WTC11 (cell line): Measurements from ENCODE around the gene ESPN. TPM values are rescaled to one million over a fixed set of nuclear protein-coding genes. Genes with fewer than 3 reads are reported as not detected.

ENCODE experiments used
- ATAC-seq: fragments of 200-7000 bp; cut with Tn5 transposase; 2 replicates; pipeline ENCODE4 v1.10.0; 2021; ENCODE audit warnings: mild to moderate bottlenecking, moderate library complexity
- CTCF ChIA-PET: fragments of 300-600 bp; sonication (Branson Sonifier 250); formaldehyde crosslinking; loops from one replicate; lab custom pipeline; 2021; ENCODE audit warnings: antibody characterized with exemption; lab: Charles Lee
- POLR2A ChIA-PET: fragments of 350-600 bp; sonication (Branson Sonifier 250); formaldehyde crosslinking; loops from one replicate; lab custom pipeline; 2021; ENCODE audit warnings: antibody characterized with exemption; lab: Charles Lee
- DNase-seq: peaks from one replicate; pipeline ENCODE4 v3.0.0; 2021; ENCODE audit warnings: low spot score
- H3K27ac Mint-ChIP-seq: 2 replicates; pipeline ENCODE4 v1.8.0; 2021; ENCODE audit warnings: mixed read lengths
- H3K27me3 Mint-ChIP-seq: 2 replicates; pipeline ENCODE4 v1.8.0; 2021; ENCODE audit warnings: low read depth, mild to moderate bottlenecking, moderate library complexity, mixed read lengths
- H3K36me3 Mint-ChIP-seq: 2 replicates; pipeline ENCODE4 v1.8.0; 2021; ENCODE audit warnings: mixed read lengths
- H3K4me1 Mint-ChIP-seq: 2 replicates; pipeline ENCODE4 v1.8.0; 2022; ENCODE audit warnings: mixed read lengths
- H3K4me3 Mint-ChIP-seq: 2 replicates; pipeline ENCODE4 v1.8.0; 2021; ENCODE audit warnings: mild to moderate bottlenecking, moderate library complexity, mixed read lengths
- H3K9me3 Mint-ChIP-seq: 2 replicates; pipeline ENCODE4 v1.8.0; 2021; ENCODE audit warnings: mixed read lengths
- ATF3 ChIP-seq: sonication (generic); formaldehyde crosslinking; conservative IDR thresholded peaks from 2 replicates; pipeline ENCODE4 v1.8.1; 2022; ENCODE audit warnings: mild to moderate bottlenecking, missing genetic modification reagents
- E2F5 ChIP-seq: sonication (generic); formaldehyde crosslinking; IDR thresholded peaks from 2 replicates; pipeline ENCODE4 v1.8.1; 2022; ENCODE audit warnings: mild to moderate bottlenecking, moderate library complexity, missing genetic modification reagents
- ESRRA ChIP-seq: sonication (generic); formaldehyde crosslinking; IDR thresholded peaks from 2 replicates; pipeline ENCODE4 v1.8.1; 2022; ENCODE audit warnings: mild to moderate bottlenecking, missing genetic modification reagents, borderline replicate concordance
- ETV6 ChIP-seq: sonication (generic); formaldehyde crosslinking; IDR thresholded peaks from 2 replicates; pipeline ENCODE4 v1.8.1; 2022; ENCODE audit warnings: mild to moderate bottlenecking, missing genetic modification reagents
- FOXJ3 ChIP-seq: sonication (generic); formaldehyde crosslinking; IDR thresholded peaks from 2 replicates; pipeline ENCODE4 v1.9.0; 2021; ENCODE audit warnings: missing genetic modification reagents, mild to moderate bottlenecking, borderline replicate concordance
- GTF2I ChIP-seq: fragments of 250-450 bp; sonication (Bioruptor Pico); conservative IDR thresholded peaks from 2 replicates; pipeline ENCODE4 v1.4.0; 2021; ENCODE audit warnings: mild to moderate bottlenecking
- MLX ChIP-seq: sonication (generic); formaldehyde crosslinking; IDR thresholded peaks from 2 replicates; pipeline ENCODE4 v1.8.1; 2023; ENCODE audit warnings: mild to moderate bottlenecking, missing genetic modification reagents, moderate library complexity
- PRRX2 ChIP-seq: fragments of 250-450 bp; sonication (Bioruptor Pico); IDR thresholded peaks from 2 replicates; pipeline ENCODE4 v1.8.0; 2021; ENCODE audit warnings: mild to moderate bottlenecking
- STAT6 ChIP-seq: sonication (generic); formaldehyde crosslinking; conservative IDR thresholded peaks from 2 replicates; pipeline ENCODE4 v1.8.1; 2023; ENCODE audit warnings: mild to moderate bottlenecking, low read depth, missing genetic modification reagents, moderate library complexity
- TP53 ChIP-seq: sonication (generic); formaldehyde crosslinking; IDR thresholded peaks from 2 replicates; pipeline ENCODE4 v1.8.1; 2023; ENCODE audit warnings: mild to moderate bottlenecking, missing genetic modification reagents
- USF2 ChIP-seq: sonication (generic); formaldehyde crosslinking; IDR thresholded peaks from 2 replicates; pipeline ENCODE4 v1.8.1; 2023; ENCODE audit warnings: mild to moderate bottlenecking, missing genetic modification reagents, moderate library complexity
- ZMAT4 ChIP-seq: fragments of 250-450 bp; sonication (Bioruptor Pico); IDR thresholded peaks from 2 replicates; pipeline ENCODE4 v1.9.0; 2021; ENCODE audit warnings: mild to moderate bottlenecking
- ZNF121 ChIP-seq: sonication (generic); formaldehyde crosslinking; IDR thresholded peaks from 2 replicates; pipeline ENCODE4 v1.8.0; 2023; ENCODE audit warnings: missing genetic modification reagents
- ZNF232 ChIP-seq: sonication (generic); formaldehyde crosslinking; IDR thresholded peaks from 2 replicates; pipeline ENCODE4 v1.8.0; 2022; ENCODE audit warnings: mild to moderate bottlenecking, missing genetic modification reagents
- ZNF423 ChIP-seq: fragments of 250-450 bp; sonication (Bioruptor Pico); IDR thresholded peaks from 2 replicates; pipeline ENCODE4 v2.1.2; 2022; ENCODE audit warnings: mild to moderate bottlenecking, moderate library complexity
- ZNF532 ChIP-seq: fragments of 250-450 bp; sonication (Bioruptor Pico); IDR thresholded peaks from 2 replicates; pipeline ENCODE4 v1.9.0; 2021; ENCODE audit warnings: mild to moderate bottlenecking, borderline replicate concordance
- ZSCAN18 ChIP-seq: fragments of 250-450 bp; sonication (Bioruptor Pico); IDR thresholded peaks from 2 replicates; pipeline ENCODE4 v2.1.2; 2022; ENCODE audit warnings: mild to moderate bottlenecking, moderate library complexity
- total RNA-seq: library from RNA; stranded (reverse); gene quantifications from 3 replicates; pipeline ENCODE4 v1.2.3, GENCODE V29; 2021

The ESPN gene
- total RNA-seq, 1 experiment from 2014 or later = 46.1 TPM

- Mint-ChIP-seq H3K4me3 (no peak overlapping the region), H3K27me3 (peaks cover 17% of the 10 kb centered on the region), H3K9me3 (no peaks in the 10 kb centered on the region), H3K36me3 (no peaks in the 10 kb centered on the region), H3K27ac (no peak overlapping the region), H3K4me1 (peaks cover 6% of the 10 kb centered on the region)
- ChIA-PET CTCF (interaction anchor here (0.6 to 5.3 kb wide), 7 partner anchors 11 to 81 kb away, joined by 3 to 25 read pairs (median 6); partner anchors contain the start of gene PLEKHG5), POLR2A (interaction anchor here (0.7 kb wide), 1 partner anchor 184 kb away, joined by 5 read pairs; no protein-coding TSS in a partner anchor)
- ATAC-seq (no peak), DNase-seq (no peak)
- TF ChIP-seq PRRX2 (CRISPR knock-in tag) = no peak
- no peak for TF ChIP-seq GTF2I (CRISPR knock-in tag)
- TF ChIP-seq TP53 (CRISPR knock-in tag) = no peak
- TF ChIP-seq ATF3 (CRISPR knock-in tag) = no peak
- no peak for TF ChIP-seq ESRRA
- TF ChIP-seq ETV6 = no peak
- no peak for TF ChIP-seq ZNF121 (CRISPR knock-in tag)
- no peak for TF ChIP-seq E2F5 (CRISPR knock-in tag)
- no peak for TF ChIP-seq ZNF423 (CRISPR knock-in tag)
- TF ChIP-seq ZSCAN18 (CRISPR knock-in tag) = no peak
- TF ChIP-seq USF2 (CRISPR knock-in tag) = no peak
- no peak for TF ChIP-seq STAT6 (CRISPR knock-in tag)
- TF ChIP-seq ZMAT4 (CRISPR knock-in tag) = no peak
- TF ChIP-seq ZNF532 (CRISPR knock-in tag) = no peak
- no peak for TF ChIP-seq ZNF232 (CRISPR knock-in tag)
- TF ChIP-seq MLX (CRISPR knock-in tag) = no peak
- TF ChIP-seq FOXJ3 (CRISPR knock-in tag) = no peak
Observed at GRCh38 chr1:6502000-6502891, 77.7 kb downstream of the ESPN start.
